Endodermal cell (in vitro differentiated cells): ENCODE results near the gene TNFRSF19. TPM values are rescaled to one million over a fixed set of nuclear protein-coding genes. Genes with fewer than 3 reads are reported as not detected.

Experiments
- DNase-seq: peaks from one replicate; pipeline ENCODE4 v3.0.0-alpha.2; 2017
- H3K27ac ChIP-seq: 2 replicates; pipeline ENCODE4 v1.5.1; 2013; ENCODE audit warnings: mild to moderate bottlenecking, low read depth, low read length, moderate library complexity
- H3K27me3 ChIP-seq: 2 replicates; pipeline ENCODE4 v1.6.1; 2013; ENCODE audit warnings: mild to moderate bottlenecking, low read length, moderate library complexity; ENCODE audit not compliant: insufficient read depth, control insufficient read depth, poor library complexity, severe bottlenecking
- H3K36me3 ChIP-seq: 2 replicates; pipeline ENCODE4 v1.7.0; 2013; ENCODE audit warnings: mild to moderate bottlenecking, low read length, moderate library complexity; ENCODE audit not compliant: control insufficient read depth, insufficient read depth
- H3K4me1 ChIP-seq: one replicate; pipeline ENCODE4 v1.7.0; 2013; ENCODE audit warnings: low read length; ENCODE audit not compliant: control insufficient read depth, insufficient read depth
- H3K4me3 ChIP-seq: 2 replicates; pipeline ENCODE4 v1.5.1; 2013; ENCODE audit warnings: mild to moderate bottlenecking, low read length, moderate library complexity
- H3K9ac ChIP-seq: 2 replicates; pipeline ENCODE4 v1.6.1; 2013; ENCODE audit warnings: mild to moderate bottlenecking, low read length, moderate library complexity; ENCODE audit not compliant: poor library complexity, severe bottlenecking; ENCODE audit errors: extremely low read depth
- H3K9me3 ChIP-seq: 2 replicates; pipeline ENCODE4 v1.6.1; 2013; ENCODE audit warnings: mild to moderate bottlenecking, low read length, moderate library complexity; ENCODE audit not compliant: control insufficient read depth
- H3K27ac Mint-ChIP-seq: 2 replicates; pipeline ENCODE4 v1.8.0; 2020; ENCODE audit warnings: mixed read lengths
- H3K27me3 Mint-ChIP-seq: 2 replicates; pipeline ENCODE4 v1.8.0; 2021; ENCODE audit warnings: mild to moderate bottlenecking, mixed read lengths; ENCODE audit not compliant: insufficient read depth
- H3K36me3 Mint-ChIP-seq: 2 replicates; pipeline ENCODE4 v1.8.0; 2020; ENCODE audit warnings: low read depth, mixed read lengths
- H3K4me1 Mint-ChIP-seq: 2 replicates; pipeline ENCODE4 v1.8.0; 2020; ENCODE audit warnings: mixed read lengths
- H3K4me3 Mint-ChIP-seq: 2 replicates; pipeline ENCODE4 v1.8.0; 2020; ENCODE audit warnings: mild to moderate bottlenecking, moderate library complexity, mixed read lengths
- H3K9me3 Mint-ChIP-seq: 2 replicates; pipeline ENCODE4 v1.8.0; 2020; ENCODE audit warnings: mild to moderate bottlenecking, mixed read lengths
- WGBS, 2 experiments: methylation state at CpG; one replicate each; pipeline versions ENCODE4 v1.1.5 to v1.1.7; 2013; ENCODE audit warnings: missing lambda C conversion rate in 2 of 2, mixed read lengths in 1 of 2; ENCODE audit not compliant: insufficient coverage in 1 of 2, insufficient read length in 1 of 2; 5-methylcytosine and 5-hydroxymethylcytosine counted together
- total RNA-seq, 2 donors: library from RNA; stranded (reverse); fragmentation: NEBNext Ultra II Directional in 1 of 2; extraction: Animal tissue kit (Norgen Biotek cat#: 25700) in 1 of 2; gene quantifications; 2 replicates in 1 of 2; 3 replicates in 1 of 2; pipeline ENCODE4 v1.2.1, GENCODE V29; 2021
- TF ChIP-seq, protein P1 (sequence below): fragments of 200-600 bp; sonication (generic); conservative IDR thresholded peaks from 2 replicates; pipeline ENCODE4 v1.5.0; 2021; ENCODE audit warnings: antibody characterized with exemption, mild to moderate bottlenecking

Gene TNFRSF19
- total RNA-seq, 2 donors from 2014 or later, result 9.2 to 13.0 TPM

DNA sequence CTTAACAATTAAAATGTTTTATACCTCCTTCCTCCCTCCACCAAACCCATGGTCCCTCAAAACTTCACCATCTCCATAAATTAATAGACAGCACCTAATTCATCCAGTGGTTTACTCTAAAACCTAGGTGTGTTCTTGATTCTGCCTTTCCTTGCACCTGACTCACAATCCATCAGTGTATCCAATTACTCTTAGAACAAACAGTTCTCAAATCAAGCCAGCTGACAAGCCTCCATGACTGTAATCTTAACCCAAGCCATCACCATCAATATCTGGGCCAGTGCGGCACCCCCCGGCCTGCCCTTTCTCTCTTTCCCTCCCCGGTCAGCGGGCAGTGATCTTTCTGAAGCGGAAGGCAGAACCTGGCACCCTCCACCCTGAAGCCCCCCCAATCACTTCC lies 75.6 kb downstream of the TNFRSF19 start:
- TF ChIP-seq, protein P1, sequence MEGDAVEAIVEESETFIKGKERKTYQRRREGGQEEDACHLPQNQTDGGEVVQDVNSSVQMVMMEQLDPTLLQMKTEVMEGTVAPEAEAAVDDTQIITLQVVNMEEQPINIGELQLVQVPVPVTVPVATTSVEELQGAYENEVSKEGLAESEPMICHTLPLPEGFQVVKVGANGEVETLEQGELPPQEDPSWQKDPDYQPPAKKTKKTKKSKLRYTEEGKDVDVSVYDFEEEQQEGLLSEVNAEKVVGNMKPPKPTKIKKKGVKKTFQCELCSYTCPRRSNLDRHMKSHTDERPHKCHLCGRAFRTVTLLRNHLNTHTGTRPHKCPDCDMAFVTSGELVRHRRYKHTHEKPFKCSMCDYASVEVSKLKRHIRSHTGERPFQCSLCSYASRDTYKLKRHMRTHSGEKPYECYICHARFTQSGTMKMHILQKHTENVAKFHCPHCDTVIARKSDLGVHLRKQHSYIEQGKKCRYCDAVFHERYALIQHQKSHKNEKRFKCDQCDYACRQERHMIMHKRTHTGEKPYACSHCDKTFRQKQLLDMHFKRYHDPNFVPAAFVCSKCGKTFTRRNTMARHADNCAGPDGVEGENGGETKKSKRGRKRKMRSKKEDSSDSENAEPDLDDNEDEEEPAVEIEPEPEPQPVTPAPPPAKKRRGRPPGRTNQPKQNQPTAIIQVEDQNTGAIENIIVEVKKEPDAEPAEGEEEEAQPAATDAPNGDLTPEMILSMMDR, result no peak
- Mint-ChIP-seq H3K36me3 (peaks cover 4% of the 10 kb centered on the region), H3K9me3 (no peaks in the 10 kb centered on the region), H3K4me1 (peaks cover 6% of the 10 kb centered on the region), H3K27ac (no peak overlapping the region), H3K27me3 (peaks cover 2% of the 10 kb centered on the region), H3K4me3 (no peak overlapping the region)
- no peak for DNase-seq
- WGBS, 2 experiments, result 94 to 100% methylated on average over 3 to 5 of the region's 5 CpGs
- Histone ChIP-seq H3K4me3 (no peak overlapping the region), H3K9ac (no peak overlapping the region), H3K4me1 (no peaks in the 10 kb centered on the region), H3K27ac (no peak overlapping the region), H3K27me3 (no peaks in the 10 kb centered on the region), H3K36me3 (no peaks in the 10 kb centered on the region), H3K9me3 (no peaks in the 10 kb centered on the region)

GRCh38 chr13:23651439-23651838 lies 81.2 kb downstream of the TNFRSF19 start:
- Mint-ChIP-seq H3K27ac (no peak overlapping the region), H3K36me3 (peaks cover 4% of the 10 kb centered on the region), H3K4me1 (peaks cover 9% of the 10 kb centered on the region), H3K4me3 (no peak overlapping the region), H3K9me3 (no peaks in the 10 kb centered on the region), H3K27me3 (no peaks in the 10 kb centered on the region)
- H3K4me3 ChIP-seq, result no peak overlapping the region
- H3K27me3 ChIP-seq, result no peaks in the 10 kb centered on the region
- H3K9me3 ChIP-seq, result no peaks in the 10 kb centered on the region
- WGBS, 2 experiments, result 100% methylated on average over 1 of the region's 1 CpG; no CpG with 5 or more reads in 1 of the 2 experiments
- H3K27ac ChIP-seq, result no peak overlapping the region
- TF ChIP-seq, protein P1, result no peak
- DNase-seq, result no peak
- H3K9ac ChIP-seq, result no peak overlapping the region
- no peaks in the 10 kb centered on the region for H3K4me1 ChIP-seq
- H3K36me3 ChIP-seq, result no peaks in the 10 kb centered on the region

- H3K4me1 ChIP-seq, result no peaks in the 10 kb centered on the region
- H3K9me3 Mint-ChIP-seq, result no peaks in the 10 kb centered on the region
- H3K4me3 ChIP-seq, result no peak overlapping the region
- WGBS, 2 experiments, result 80 to 83% methylated on average over 1 to 2 of the region's 2 CpGs
- no peak overlapping the region for H3K27ac Mint-ChIP-seq
- no peak overlapping the region for H3K27ac ChIP-seq
- TF ChIP-seq, protein P1, result no peak
- no peaks in the 10 kb centered on the region for H3K27me3 Mint-ChIP-seq
- H3K36me3 ChIP-seq, result no peaks in the 10 kb centered on the region
- H3K9me3 ChIP-seq, result no peaks in the 10 kb centered on the region
- no peak for DNase-seq
- H3K36me3 Mint-ChIP-seq, result peaks cover under 1% of the 10 kb centered on the region
- H3K27me3 ChIP-seq, result no peaks in the 10 kb centered on the region
- no peak overlapping the region for H3K4me3 Mint-ChIP-seq
- no peak overlapping the region for H3K9ac ChIP-seq
- H3K4me1 Mint-ChIP-seq, result peaks cover 9% of the 10 kb centered on the region
Observed at GRCh38 chr13:23651887-23652286, 81.7 kb downstream of the TNFRSF19 start.
